Astrocyte of the cerebellum (primary cell): Measurements from ENCODE around the gene ANKRD24.

Experiments
- DNase-seq: peaks from one replicate; pipeline ENCODE4 v3.0.0-alpha.2; 2011; ENCODE audit warnings: low read depth
- H3K4me3 ChIP-seq: 2 replicates; pipeline ENCODE4 v1.5.1; 2011; ENCODE audit warnings: mild to moderate bottlenecking, low read depth, low read length, moderate library complexity
- in situ Hi-C: cut with HindIII; loops from 2 replicates; pipeline ENCODE4 v1.10.0; 2017; ENCODE audit warnings: low sequenced_read_pairs
- TF ChIP-seq, protein P1 (sequence below): IDR thresholded peaks from 2 replicates; pipeline ENCODE4 v1.5.1; 2012; ENCODE audit warnings: low read length, low read depth, moderate library complexity, mild to moderate bottlenecking; ENCODE audit errors: missing control alignments

ANKRD24 gene

DNA sequence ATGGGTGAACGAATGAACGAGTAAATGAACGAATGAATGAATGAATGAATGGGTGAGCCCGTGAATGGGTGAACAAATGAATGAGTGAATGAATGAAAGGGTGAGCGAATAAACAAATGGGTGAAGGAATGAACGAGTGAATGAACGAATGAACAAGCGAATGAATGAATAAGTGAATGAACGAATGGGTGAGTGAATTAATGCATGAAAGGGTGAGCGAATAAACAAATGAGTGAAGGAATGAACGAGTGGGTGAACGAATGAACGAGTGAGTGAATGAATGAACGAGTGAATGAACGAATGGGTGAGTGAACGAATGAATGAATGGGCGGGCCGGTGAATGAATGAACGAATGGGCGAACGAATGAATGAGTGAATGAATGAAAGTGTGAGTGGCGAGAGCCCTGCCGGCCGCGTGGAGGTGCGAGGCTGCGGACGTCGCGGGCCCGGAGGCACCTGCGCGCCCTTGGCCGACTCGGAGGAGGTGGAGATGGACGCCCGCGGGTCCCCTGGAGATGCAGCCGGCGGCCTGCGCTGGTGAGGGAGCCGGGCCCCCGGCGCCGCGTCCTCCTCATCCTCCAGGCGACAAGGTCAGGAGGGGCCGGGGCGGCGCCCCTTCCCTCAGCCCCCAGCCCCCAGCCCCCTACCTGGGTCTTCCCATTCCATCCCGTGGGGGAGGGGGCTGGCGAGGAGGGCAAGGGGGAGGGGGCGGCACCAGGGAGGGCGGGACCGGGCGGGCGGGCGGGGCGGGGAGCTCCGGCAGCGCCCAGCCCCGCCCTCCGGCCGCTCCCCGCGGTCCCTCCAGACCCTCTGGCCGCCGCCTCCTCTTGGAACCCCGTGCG lies 15.4 kb downstream of the ANKRD24 start:
- TF ChIP-seq, protein P1, sequence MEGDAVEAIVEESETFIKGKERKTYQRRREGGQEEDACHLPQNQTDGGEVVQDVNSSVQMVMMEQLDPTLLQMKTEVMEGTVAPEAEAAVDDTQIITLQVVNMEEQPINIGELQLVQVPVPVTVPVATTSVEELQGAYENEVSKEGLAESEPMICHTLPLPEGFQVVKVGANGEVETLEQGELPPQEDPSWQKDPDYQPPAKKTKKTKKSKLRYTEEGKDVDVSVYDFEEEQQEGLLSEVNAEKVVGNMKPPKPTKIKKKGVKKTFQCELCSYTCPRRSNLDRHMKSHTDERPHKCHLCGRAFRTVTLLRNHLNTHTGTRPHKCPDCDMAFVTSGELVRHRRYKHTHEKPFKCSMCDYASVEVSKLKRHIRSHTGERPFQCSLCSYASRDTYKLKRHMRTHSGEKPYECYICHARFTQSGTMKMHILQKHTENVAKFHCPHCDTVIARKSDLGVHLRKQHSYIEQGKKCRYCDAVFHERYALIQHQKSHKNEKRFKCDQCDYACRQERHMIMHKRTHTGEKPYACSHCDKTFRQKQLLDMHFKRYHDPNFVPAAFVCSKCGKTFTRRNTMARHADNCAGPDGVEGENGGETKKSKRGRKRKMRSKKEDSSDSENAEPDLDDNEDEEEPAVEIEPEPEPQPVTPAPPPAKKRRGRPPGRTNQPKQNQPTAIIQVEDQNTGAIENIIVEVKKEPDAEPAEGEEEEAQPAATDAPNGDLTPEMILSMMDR = no peak
- DNase-seq = no peak
- in situ Hi-C loops = no loop called here
- H3K4me3 ChIP-seq = no peak overlapping the region

DNA sequence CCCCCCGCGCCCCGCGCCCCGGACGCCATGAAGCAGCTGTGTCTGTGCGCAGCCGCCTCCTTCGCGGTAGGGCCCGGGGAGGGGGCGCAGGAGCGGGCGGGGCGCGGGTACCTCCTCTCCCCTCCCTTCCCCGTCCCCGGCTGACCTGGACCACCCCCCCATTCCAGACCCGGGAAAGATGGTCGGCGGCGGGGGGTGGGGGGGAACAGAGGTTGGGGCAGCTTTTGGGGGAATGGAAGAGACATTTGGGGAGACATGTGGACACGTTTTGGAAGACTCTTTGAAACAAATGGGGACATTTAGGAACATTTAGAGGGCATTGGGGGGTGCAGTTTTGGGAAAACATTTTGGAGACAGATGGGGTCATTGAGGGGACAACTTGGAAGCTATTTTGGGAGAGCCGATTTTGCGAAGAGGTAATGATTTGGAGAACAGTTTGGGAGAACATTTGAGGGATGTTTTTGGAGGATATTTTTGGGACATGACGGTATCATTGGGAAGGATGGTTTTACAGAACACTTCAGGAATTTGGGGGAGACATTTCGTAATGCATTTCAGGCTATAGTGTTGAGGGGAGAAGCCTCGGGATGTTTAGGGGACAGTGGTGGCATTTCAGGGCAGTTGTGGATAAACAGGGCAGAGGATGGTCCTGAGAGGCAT lies 16.1 kb downstream of the ANKRD24 start:
- in situ Hi-C loops = no loop called here
- TF ChIP-seq, protein P1 = no peak
- H3K4me3 ChIP-seq = no peak overlapping the region
- DNase-seq = no peak

DNA sequence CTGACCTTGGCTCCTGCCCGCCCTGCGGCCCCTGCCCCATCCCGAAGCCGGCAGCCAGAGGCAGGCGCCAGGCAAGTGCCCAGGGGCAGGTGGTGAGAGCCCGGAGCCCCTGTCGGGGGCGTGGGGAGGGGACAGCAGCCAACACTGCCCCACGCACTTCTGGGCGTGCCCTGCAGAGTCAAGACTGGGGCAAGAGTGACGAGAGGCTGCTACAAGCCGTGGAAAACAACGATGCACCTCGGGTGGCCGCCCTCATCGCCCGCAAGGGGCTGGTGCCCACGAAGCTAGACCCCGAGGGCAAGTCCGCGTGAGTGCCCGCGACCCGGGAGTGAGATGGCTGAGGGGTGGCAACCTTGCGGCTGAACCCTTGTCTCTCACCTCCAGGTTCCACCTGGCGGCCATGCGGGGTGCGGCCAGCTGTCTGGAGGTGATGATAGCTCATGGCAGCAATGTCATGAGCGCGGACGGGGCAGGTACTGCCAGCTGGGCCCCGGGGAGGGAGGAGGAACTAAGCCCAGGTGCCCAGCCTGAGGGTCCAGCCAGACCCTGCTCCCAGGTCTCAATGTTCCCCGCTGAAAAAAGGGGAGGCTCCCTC lies 17.3 kb downstream of the ANKRD24 start:
- no peak overlapping the region for H3K4me3 ChIP-seq
- TF ChIP-seq, protein P1 = no peak
- no peak for DNase-seq
- in situ Hi-C loops = loop anchor here (10.0 to 25.0 kb wide), 3 partner anchors 65 to 212 kb away; partner anchors contain the start of genes EEF2 and ZBTB7A

DNA sequence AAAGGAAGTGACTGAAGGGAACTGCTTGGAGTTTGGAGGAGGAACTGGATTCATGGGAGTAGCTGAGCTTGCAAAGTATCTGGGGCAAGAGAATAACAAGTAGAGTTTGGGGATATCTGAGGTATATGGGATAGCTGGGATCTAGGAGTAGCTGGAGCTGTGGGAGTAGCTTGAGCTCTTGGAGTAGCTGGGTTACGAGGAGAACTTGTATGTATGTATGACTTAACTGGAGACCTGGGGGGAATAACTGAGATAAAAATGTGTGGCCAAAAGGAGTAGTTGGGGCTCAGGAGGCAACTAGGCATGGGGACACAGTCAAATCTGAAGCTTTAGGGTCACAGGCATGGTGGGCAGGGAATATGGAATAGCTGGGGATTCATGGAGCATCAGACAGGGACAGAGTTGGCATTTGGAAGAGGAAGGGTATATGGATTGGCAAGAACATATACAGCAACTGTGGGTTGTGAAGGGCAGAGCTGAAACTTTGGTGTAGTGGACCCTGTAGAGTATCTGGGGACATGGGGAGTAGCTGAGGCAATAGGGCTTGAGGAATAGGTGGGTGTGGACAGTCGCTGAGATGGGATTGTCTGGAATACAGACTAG lies 18.6 kb downstream of the ANKRD24 start:
- no peak overlapping the region for H3K4me3 ChIP-seq
- in situ Hi-C loops = loop anchor here (10.0 to 25.0 kb wide), 3 partner anchors 66 to 214 kb away; partner anchors contain the start of genes EEF2 and ZBTB7A
- TF ChIP-seq, protein P1 = no peak
- DNase-seq = no peak

DNA sequence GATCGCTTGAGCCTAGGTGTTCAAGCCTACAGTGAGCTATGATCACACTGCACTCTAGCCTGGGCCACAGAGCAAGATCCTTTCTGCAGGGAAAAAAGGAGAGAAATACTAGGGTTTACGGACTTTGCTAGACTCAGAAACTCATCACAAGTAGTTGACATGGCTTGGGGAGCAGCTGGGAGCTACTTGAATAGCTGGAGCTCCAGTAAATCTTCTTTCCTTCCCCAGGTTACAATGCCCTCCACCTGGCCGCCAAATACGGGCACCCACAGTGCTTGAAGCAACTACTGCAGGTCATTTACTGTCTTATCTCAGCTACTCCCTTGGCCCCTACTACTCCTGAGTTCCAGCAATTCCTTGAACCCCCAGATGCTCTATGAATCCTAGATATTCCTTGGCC lies 19.3 kb downstream of the ANKRD24 start:
- no peak overlapping the region for H3K4me3 ChIP-seq
- in situ Hi-C loops = loop anchor here (10.0 to 25.0 kb wide), 3 partner anchors 67 to 214 kb away; partner anchors contain the start of genes EEF2 and ZBTB7A
- TF ChIP-seq, protein P1 = no peak
- no peak for DNase-seq

DNA sequence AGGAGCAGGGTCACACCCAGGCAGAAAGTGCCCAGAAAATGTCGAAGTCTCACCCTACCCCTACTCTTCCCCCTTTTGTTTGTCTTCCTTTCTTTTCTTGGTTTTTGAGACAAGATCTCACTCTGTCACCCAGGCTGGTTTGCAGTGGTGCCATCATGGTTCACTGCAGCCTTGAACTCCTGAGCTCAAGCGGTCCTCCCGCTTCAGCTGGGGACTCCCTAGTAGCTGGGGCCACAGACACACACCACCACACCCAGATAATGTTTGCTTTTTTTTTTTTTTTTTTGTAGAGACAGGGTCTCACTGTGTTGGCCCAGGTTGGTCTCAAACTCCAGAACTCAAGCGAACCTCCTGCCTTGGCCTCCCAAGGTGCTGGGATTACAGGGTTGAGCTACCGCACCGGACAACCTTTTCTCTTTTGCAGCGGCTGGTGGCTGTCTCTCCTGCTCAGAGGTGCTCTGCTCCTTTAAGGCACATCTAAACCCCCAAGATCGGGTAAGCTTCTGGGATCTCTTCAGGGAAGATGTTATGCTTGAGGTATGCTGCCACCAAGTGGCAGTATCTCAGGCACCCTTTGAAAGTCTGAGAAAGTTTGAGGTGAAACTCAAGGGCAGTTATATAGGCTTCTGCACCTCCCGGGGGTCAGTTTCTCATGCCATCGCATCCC lies 24.5 kb downstream of the ANKRD24 start:
- no peak for DNase-seq
- no peak overlapping the region for H3K4me3 ChIP-seq
- TF ChIP-seq, protein P1 = no peak
- in situ Hi-C loops = loop anchor here (10.0 to 25.0 kb wide), 3 partner anchors 72 to 220 kb away; partner anchors contain the start of genes EEF2 and ZBTB7A
